ENCODE results near the gene CHRNA7. TPM values are rescaled to one million over a fixed set of nuclear protein-coding genes. Genes with fewer than 3 reads are reported as not detected.

The CHRNA7 gene
- polyA plus RNA-seq (2011; rRNA removed) = 1.4 and 1.8 TPM in 2 replicates
- polyA plus RNA-seq (2012; cell fraction: cytosol; rRNA removed) = 2.4 and 3.7 TPM in 2 replicates
- polyA plus RNA-seq (2012; cell fraction: nucleus; rRNA removed) = 11.7 and 11.9 TPM in 2 replicates
- polyA plus RNA-seq (2017; fragmentation: RNase III; extraction: RNeasy Plus Mini Kit Qiagen cat#74134 plus additional on column Dnase treatment) = 1.3 to 1.5 TPM (median 1.3 TPM) in 3 replicates
- polyA minus RNA-seq (2011; rRNA and poly(A)+ RNA removed) = 5.2 and 5.7 TPM in 2 replicates

GRCh38 chr15:32029862-32030781, at the start of gene CHRNA7:
Gene CHRNA7, plus strand, starts transcription at chr15:32030515. Its CDS starts 80 bp downstream, at chr15:32030595.
- TF ChIP-seq BCL3 (IDR thresholded peaks at IDR 0.05) (no peak), MAX (IDR thresholded peaks at IDR 0.05) (peak; percentile 44), E2F6 (IDR thresholded peaks at IDR 0.05; ENCODE audit: borderline replicate concordance, low read depth) (0 out of 2 replicates have a peak, but pooled peaks have one; percentile 50), POLR2A (IDR thresholded peaks at IDR 0.05; ENCODE audit: low read length) (peak; percentile 88), RNF2 (IDR thresholded peaks at IDR 0.05; ENCODE audit: borderline replicate concordance, low read depth) (no peak), ZSCAN20 (CRISPR knock-in tag; IDR thresholded peaks at IDR 0.05) (no peak), JUN (IDR thresholded peaks at IDR 0.05) (peak in 1 of 2 experiments; percentile 25; a peak in 1 of 5 replicates), RAD21 (conservative IDR thresholded peaks at IDR 0.05 in 1 of 2, IDR thresholded peaks at IDR 0.05 in 1 of 2) (no peak), BHLHE40 (IDR thresholded peaks at IDR 0.05; ENCODE audit: low read depth, low read length) (no peak), TP53 (CRISPR knock-in tag; IDR thresholded peaks at IDR 0.05) (no peak)
- peak within 1 kb of the TSS; percentile 75 to 86 for H3K27ac ChIP-seq
- peaks cover 9% of the 10 kb centered on the region; the same call in 1 of the 3 replicates for H3K4me1 ChIP-seq
- H3K9me3 ChIP-seq = no peaks in the 10 kb centered on the region
- H3K4me3 ChIP-seq = peak within 1 kb of the TSS; percentile 85
- ATAC-seq = peak; percentile 96 to 97
- H3K4me2 ChIP-seq = peak within 1 kb of the TSS; percentile 100
- POLR2A ChIA-PET = no interaction called here
- FAIRE-seq = no peak
- peak; percentile 63 to 64 for DNase-seq (ENCODE audit: low read depth in 1 of 2, low spot score in 1 of 2)
- CTCF ChIA-PET = interaction anchor here (0.6 to 2.7 kb wide), 21 partner anchors 11 to 477 kb away, joined by 3 to 32 read pairs (median 6); no protein-coding TSS in a partner anchor
- whole genome bisulfite sequencing (ENCODE audit: missing lambda C conversion rate) = 2% methylated on average over 40 of the region's 92 CpGs

- H3K4me3 ChIP-seq = no peak overlapping the region
- no peak overlapping the region for H3K27ac ChIP-seq
- ChIA-PET CTCF (interaction anchor here (1.2 to 3.0 kb wide), 5 partner anchors 8 to 44 kb away, joined by 3 to 19 read pairs (median 7); no protein-coding TSS in a partner anchor), POLR2A (no interaction called here)
- H3K4me1 ChIP-seq = no peaks in the 10 kb centered on the region
- TF ChIP-seq SREBF2 (IDR thresholded peaks at IDR 0.05) (no peak), CBX8 (IDR thresholded peaks at IDR 0.05) (no peak), TFCP2L1 (CRISPR knock-in tag; IDR thresholded peaks at IDR 0.05) (no peak), RNF2 (IDR thresholded peaks at IDR 0.05; ENCODE audit: borderline replicate concordance, low read depth) (no peak), RFX5 (IDR thresholded peaks at IDR 0.05) (no peak), MAFK (IDR thresholded peaks at IDR 0.05; ENCODE audit: partially characterized antibody) (no peak), ELK1 (IDR thresholded peaks at IDR 0.05; ENCODE audit: low read depth, low read length) (no peak), NR3C1 (IDR thresholded peaks at IDR 0.05) (no peak), EHF (CRISPR knock-in tag; IDR thresholded peaks at IDR 0.05) (no peak), CHD2 (IDR thresholded peaks at IDR 0.05; ENCODE audit: low read length, partially characterized antibody) (no peak), PHF8 (IDR thresholded peaks at IDR 0.05; ENCODE audit: borderline replicate concordance, low read depth) (no peak), ZC3H11A (IDR thresholded peaks at IDR 0.05) (no peak), JUNB (IDR thresholded peaks at IDR 0.05) (no peak), CBX2 (IDR thresholded peaks at IDR 0.05; ENCODE audit: borderline replicate concordance, low read depth) (no peak), ZFP36 (IDR thresholded peaks at IDR 0.05; ENCODE audit: borderline replicate concordance, partially characterized antibody) (no peak)
- no peaks in the 10 kb centered on the region for H3K9me3 ChIP-seq
- WGBS (ENCODE audit: missing lambda C conversion rate) = 25% methylated on average over 4 of the region's 4 CpGs
- ATAC-seq (no peak), FAIRE-seq (no peak), DNase-seq (ENCODE audit: low read depth in 1 of 2, low spot score in 1 of 2) (no peak)
- no peak overlapping the region for H3K4me2 ChIP-seq
These were observed 44.7 kb upstream of the CHRNA7 start for GRCh38 chr15:31985607-31986006.
